Activated CD8-positive, alpha-beta T cell treated with anti-CD3 and anti-CD28 coated beads for 36 hours (primary cell): ENCODE data around the gene SAMD4B. TPM values are rescaled to one million over a fixed set of nuclear protein-coding genes. Genes with fewer than 3 reads are reported as not detected.

Source experiments
- ATAC-seq: fragments of 200-7000 bp; cut with Tn5 transposase; one replicate; pipeline ENCODE4 v1.10.0; 2021; ENCODE audit warnings: mild to moderate bottlenecking, moderate library complexity
- CTCF ChIA-PET: fragments of 350-600 bp; sonication (Branson Sonifier 250); formaldehyde crosslinking; loops from one replicate; lab custom pipeline; 2021; ENCODE audit warnings: antibody characterized with exemption; lab: Charles Lee
- POLR2A ChIA-PET: fragments of 350-600 bp; sonication (Branson Sonifier 250); formaldehyde crosslinking; loops from one replicate; lab custom pipeline; 2021; ENCODE audit warnings: antibody characterized with exemption; lab: Charles Lee
- DNase-seq: peaks from one replicate; pipeline ENCODE4 v3.0.0-alpha.2; 2020
- H3K27ac Mint-ChIP-seq: one replicate; pipeline ENCODE4 v1.8.0; 2021; ENCODE audit warnings: mild to moderate bottlenecking, mixed read lengths
- H3K27me3 Mint-ChIP-seq: one replicate; pipeline ENCODE4 v1.8.0; 2021; ENCODE audit warnings: mixed read lengths
- H3K36me3 Mint-ChIP-seq: one replicate; pipeline ENCODE4 v1.8.0; 2021; ENCODE audit warnings: low read depth, mixed read lengths
- H3K4me1 Mint-ChIP-seq: one replicate; pipeline ENCODE4 v1.8.0; 2021; ENCODE audit warnings: low read depth, mixed read lengths
- H3K4me3 Mint-ChIP-seq: one replicate; pipeline ENCODE4 v1.8.0; 2021; ENCODE audit warnings: mild to moderate bottlenecking, moderate library complexity, mixed read lengths
- H3K9me3 Mint-ChIP-seq: one replicate; pipeline ENCODE4 v1.8.0; 2021; ENCODE audit warnings: mixed read lengths
- intact Hi-C: fragments of 100-400 bp; cut with micrococcal nuclease; formaldehyde crosslinking; loops from one replicate; pipeline ENCODE4 v1.10.0; 2022
- total RNA-seq, 2 experiments: library from RNA; stranded (reverse); gene quantifications; one replicate each; pipeline ENCODE4 v1.2.3, GENCODE V29; 2021
- TF ChIP-seq, protein P1 (sequence below): fragments of 200-600 bp; IDR thresholded peaks from one replicate; pipeline ENCODE4 v1.8.0; 2022; ENCODE audit warnings: antibody characterized with exemption, mild to moderate bottlenecking

SAMD4B gene
- total RNA-seq, 2 experiments from 2014 or later, result 35.5 to 37.1 TPM

DNA sequence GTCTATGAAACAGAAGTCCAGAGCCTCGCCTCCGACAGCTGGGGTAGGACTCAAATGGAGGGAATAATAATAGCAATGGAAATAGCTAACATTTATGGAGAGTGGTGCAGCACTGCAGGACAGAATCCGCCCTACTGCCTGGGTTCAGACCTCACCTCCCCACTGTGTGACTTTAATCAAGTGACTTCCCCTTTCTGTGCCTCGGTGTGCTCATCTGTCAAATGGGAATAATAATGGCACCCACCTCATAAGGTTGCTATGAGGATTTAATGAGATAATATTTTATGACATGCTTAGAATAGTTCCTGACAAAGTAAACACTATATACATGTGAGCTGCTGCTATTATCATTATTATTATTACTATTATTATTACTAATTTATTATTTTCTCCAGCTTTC, 24.7 kb upstream of the SAMD4B start:
- peaks cover 8% of the 10 kb centered on the region for H3K36me3 Mint-ChIP-seq
- H3K27me3 Mint-ChIP-seq, result no peaks in the 10 kb centered on the region
- intact Hi-C loops, result no loop called here
- no peak overlapping the region for H3K4me3 Mint-ChIP-seq
- H3K9me3 Mint-ChIP-seq, result no peaks in the 10 kb centered on the region
- H3K4me1 Mint-ChIP-seq, result peaks cover 18% of the 10 kb centered on the region
- DNase-seq (no peak), ATAC-seq (no peak)
- ChIA-PET POLR2A (no interaction called here), CTCF (interaction anchor here (0.5 kb wide), 1 partner anchor 355 kb away, joined by 3 read pairs; no protein-coding TSS in a partner anchor)
- H3K27ac Mint-ChIP-seq, result no peak overlapping the region
- TF ChIP-seq, protein P1, sequence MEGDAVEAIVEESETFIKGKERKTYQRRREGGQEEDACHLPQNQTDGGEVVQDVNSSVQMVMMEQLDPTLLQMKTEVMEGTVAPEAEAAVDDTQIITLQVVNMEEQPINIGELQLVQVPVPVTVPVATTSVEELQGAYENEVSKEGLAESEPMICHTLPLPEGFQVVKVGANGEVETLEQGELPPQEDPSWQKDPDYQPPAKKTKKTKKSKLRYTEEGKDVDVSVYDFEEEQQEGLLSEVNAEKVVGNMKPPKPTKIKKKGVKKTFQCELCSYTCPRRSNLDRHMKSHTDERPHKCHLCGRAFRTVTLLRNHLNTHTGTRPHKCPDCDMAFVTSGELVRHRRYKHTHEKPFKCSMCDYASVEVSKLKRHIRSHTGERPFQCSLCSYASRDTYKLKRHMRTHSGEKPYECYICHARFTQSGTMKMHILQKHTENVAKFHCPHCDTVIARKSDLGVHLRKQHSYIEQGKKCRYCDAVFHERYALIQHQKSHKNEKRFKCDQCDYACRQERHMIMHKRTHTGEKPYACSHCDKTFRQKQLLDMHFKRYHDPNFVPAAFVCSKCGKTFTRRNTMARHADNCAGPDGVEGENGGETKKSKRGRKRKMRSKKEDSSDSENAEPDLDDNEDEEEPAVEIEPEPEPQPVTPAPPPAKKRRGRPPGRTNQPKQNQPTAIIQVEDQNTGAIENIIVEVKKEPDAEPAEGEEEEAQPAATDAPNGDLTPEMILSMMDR, result no peak

DNA sequence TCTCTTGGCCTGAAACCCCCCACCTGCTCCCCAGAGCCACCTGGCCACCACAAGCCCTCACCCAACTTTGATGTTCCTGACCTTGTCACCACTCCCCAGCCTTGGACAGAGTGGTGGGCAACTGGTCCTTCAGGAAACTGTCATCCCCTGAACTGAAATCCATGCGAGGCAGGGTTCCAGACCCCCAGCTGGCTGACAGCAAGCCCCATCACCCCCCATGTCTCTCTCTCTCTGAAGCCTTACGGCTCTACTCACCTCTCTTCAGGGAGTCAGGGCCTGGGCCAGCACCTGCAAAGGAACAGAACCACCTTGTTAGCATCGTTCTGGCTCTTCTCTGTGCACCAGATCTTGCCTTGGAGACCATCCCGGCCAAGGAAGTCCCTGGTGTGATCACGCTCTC, 24.1 kb upstream of the SAMD4B start:
- ATAC-seq (no peak), DNase-seq (no peak)
- intact Hi-C loops, result no loop called here
- H3K4me3 Mint-ChIP-seq, result no peak overlapping the region
- no peaks in the 10 kb centered on the region for H3K27me3 Mint-ChIP-seq
- H3K4me1 Mint-ChIP-seq, result peaks cover 18% of the 10 kb centered on the region
- no peaks in the 10 kb centered on the region for H3K9me3 Mint-ChIP-seq
- ChIA-PET POLR2A (no interaction called here), CTCF (no interaction called here)
- no peak overlapping the region for H3K27ac Mint-ChIP-seq
- H3K36me3 Mint-ChIP-seq, result peaks cover 6% of the 10 kb centered on the region
- TF ChIP-seq, protein P1, result no peak

DNA sequence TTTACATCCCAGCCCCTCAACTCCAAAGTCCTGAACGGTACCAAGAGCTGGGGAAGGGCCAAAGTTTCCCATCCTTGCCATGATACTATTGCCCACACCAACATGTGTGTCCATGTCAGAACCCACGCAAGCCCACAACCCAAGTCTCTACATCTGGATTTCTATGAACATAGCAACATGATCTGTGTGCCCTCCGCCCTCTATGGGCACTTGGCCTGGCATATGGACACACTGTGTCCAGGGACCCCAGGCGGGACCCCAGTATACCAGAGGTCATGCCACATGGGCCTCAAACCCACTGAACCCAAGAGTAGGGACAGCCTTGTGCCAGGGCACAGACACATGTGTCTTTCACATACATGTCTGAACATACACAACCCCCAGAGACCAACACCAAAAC, 23.5 kb upstream of the SAMD4B start:
- ATAC-seq (no peak), DNase-seq (no peak)
- intact Hi-C loops, result no loop called here
- Mint-ChIP-seq H3K4me1 (peaks cover 18% of the 10 kb centered on the region), H3K27me3 (no peaks in the 10 kb centered on the region), H3K36me3 (peaks cover 2% of the 10 kb centered on the region), H3K9me3 (no peaks in the 10 kb centered on the region), H3K4me3 (peak overlapping the region; percentile 76), H3K27ac (no peak overlapping the region)
- ChIA-PET CTCF (no interaction called here), POLR2A (no interaction called here)
- TF ChIP-seq, protein P1, result no peak

DNA sequence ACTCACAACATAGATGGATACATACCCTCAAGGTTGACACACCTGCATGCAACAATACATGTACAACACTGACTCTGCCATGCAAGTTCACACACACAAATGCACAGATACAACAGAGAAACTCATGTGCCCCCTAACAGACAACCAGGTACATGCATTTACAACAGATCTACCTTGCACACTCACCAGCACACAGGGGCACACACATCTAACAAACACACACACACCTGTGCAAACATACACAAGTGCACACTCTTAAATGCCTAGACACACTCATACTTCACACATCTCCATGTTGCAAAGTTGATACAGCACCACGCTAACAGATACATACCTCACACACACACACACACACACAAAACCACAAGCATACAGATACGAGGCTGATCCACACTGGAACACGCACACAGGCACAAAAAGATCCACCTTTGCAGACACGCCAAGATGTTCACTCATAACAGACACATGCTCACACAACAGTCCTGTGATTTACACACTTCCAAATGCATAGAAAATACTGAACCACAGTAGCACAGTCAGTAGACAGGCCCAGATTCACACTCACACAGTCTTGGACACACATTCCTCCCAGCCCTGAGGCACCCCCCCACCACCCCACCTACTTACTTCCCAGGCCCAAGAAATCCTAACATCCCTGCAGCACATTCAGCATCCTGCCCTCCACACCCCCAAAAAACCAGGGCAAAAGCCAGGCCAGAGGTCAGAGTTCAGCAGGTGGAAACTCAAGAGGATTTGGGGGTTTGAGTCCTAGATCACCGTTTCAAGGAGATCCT, 22.9 kb upstream of the SAMD4B start:
- POLR2A ChIA-PET, result no interaction called here
- Mint-ChIP-seq H3K36me3 (no peaks in the 10 kb centered on the region), H3K4me1 (peaks cover 18% of the 10 kb centered on the region), H3K9me3 (no peaks in the 10 kb centered on the region), H3K27ac (peak overlapping the region; percentile 53), H3K4me3 (peak overlapping the region; percentile 76), H3K27me3 (no peaks in the 10 kb centered on the region)
- DNase-seq (no peak), ATAC-seq (no peak)
- TF ChIP-seq, protein P1, result no peak
- CTCF ChIA-PET, result no interaction called here
- intact Hi-C loops, result no loop called here

DNA sequence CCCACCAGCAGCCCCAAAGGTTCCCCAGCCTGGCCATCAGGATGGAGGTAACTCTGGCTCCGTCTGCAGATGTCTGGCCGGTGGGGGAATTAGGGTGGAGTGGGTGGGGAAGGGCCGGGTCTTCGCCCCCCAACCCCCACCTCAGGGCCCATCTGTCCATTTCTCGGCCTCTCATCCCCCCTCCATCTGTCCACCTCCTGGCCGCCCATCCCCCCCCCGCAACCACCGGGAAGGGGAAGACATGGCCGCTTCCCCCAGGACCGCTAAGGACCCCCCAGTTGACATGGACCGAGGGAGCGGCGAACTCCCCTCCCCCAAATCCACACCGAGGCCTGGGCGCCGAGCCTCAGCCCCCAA, 22.4 kb upstream of the SAMD4B start:
- POLR2A ChIA-PET, result no interaction called here
- intact Hi-C loops, result no loop called here
- Mint-ChIP-seq H3K9me3 (no peaks in the 10 kb centered on the region), H3K36me3 (no peaks in the 10 kb centered on the region), H3K4me3 (peak overlapping the region; percentile 76), H3K27me3 (no peaks in the 10 kb centered on the region), H3K4me1 (peaks cover 18% of the 10 kb centered on the region), H3K27ac (peak overlapping the region; percentile 35)
- ATAC-seq, result no peak
- no peak for DNase-seq
- TF ChIP-seq, protein P1, result no peak
- CTCF ChIA-PET, result no interaction called here
